Measurements from ENCODE around the gene UCN. TPM values are rescaled to one million over a fixed set of nuclear protein-coding genes. Genes with fewer than 3 reads are reported as not detected.

Gene UCN
- 0.77 and 1.5 TPM in 2 replicates for total RNA-seq (2021)
- long read RNA-seq = 0 reads

GRCh38 chr2:27308359-27308881, at the start of gene UCN:
Gene UCN (minus strand): TSS chr2:27308445. CDS start chr2:27307895, 550 bp downstream.
- Histone ChIP-seq H3K4ac (ENCODE audit: low read depth, low read length) (no peak within 1 kb of the TSS), H3K79me2 (ENCODE audit: insufficient read depth, low read length) (no peaks in the 10 kb centered on the region), H3K23me2 (ENCODE audit: insufficient read length, low read depth, low read length, poor library complexity, severe bottlenecking) (peaks cover 9% of the 10 kb centered on the region), H2BK5ac (ENCODE audit: insufficient read length, low read length) (no peak within 1 kb of the TSS), H4K8ac (replicated peaks; ENCODE audit: insufficient read length, low read depth, low read length) (no peak within 1 kb of the TSS), H2BK12ac (ENCODE audit: insufficient read length, low read depth, low read length) (no peak within 1 kb of the TSS), H3K14ac (ENCODE audit: insufficient read depth, low read length) (no peak within 1 kb of the TSS), H4K5ac (ENCODE audit: insufficient read length, low read depth, low read length) (no peak within 1 kb of the TSS), H3K56ac (ENCODE audit: insufficient read length, low read depth, low read length) (no peak within 1 kb of the TSS), H3K4me2 (ENCODE audit: insufficient read depth, insufficient read length, low read length) (peak within 1 kb of the TSS; percentile 34), H3K4me1 (ENCODE audit: insufficient read depth, low read length) (no peaks in the 10 kb centered on the region), H3K18ac (ENCODE audit: insufficient read length, low read depth, low read length) (no peak within 1 kb of the TSS), H2BK120ac (ENCODE audit: low read depth, low read length, poor library complexity, severe bottlenecking) (no peak within 1 kb of the TSS), H3K27ac (ENCODE audit: insufficient read length, low read depth, low read length) (no peak within 1 kb of the TSS), H3K23ac (ENCODE audit: insufficient read length, low read depth, low read length) (no peak within 1 kb of the TSS), H4K91ac (ENCODE audit: insufficient read length, low read depth, low read length) (no peak within 1 kb of the TSS), H3K9me3 (ENCODE audit: control insufficient read depth, low read depth, low read length) (no peaks in the 10 kb centered on the region), H2BK15ac (ENCODE audit: low read depth, low read length) (no peak within 1 kb of the TSS), H3K79me1 (ENCODE audit: insufficient read depth, low read depth, low read length, poor library complexity, severe bottlenecking) (no peaks in the 10 kb centered on the region), H3K9ac (ENCODE audit: extremely low read depth, insufficient read length, low read length) (no peak within 1 kb of the TSS), H2BK20ac (ENCODE audit: low read depth, low read length, poor library complexity, severe bottlenecking) (no peak within 1 kb of the TSS), H2AK5ac (ENCODE audit: insufficient read length, low read length) (no peak within 1 kb of the TSS), H3K27me3 (ENCODE audit: insufficient read depth, low read length) (peaks cover 21% of the 10 kb centered on the region), H2AFZ (ENCODE audit: low read length) (no peak within 1 kb of the TSS), H3T11ph (ENCODE audit: low read length) (no peak within 1 kb of the TSS), H4K20me1 (ENCODE audit: control insufficient read depth, insufficient read depth, insufficient read length) (no peaks in the 10 kb centered on the region)
- peak; percentile 82 for DNase-seq
- Mint-ChIP-seq H3K4me1 (peaks cover 3 to 5% of the 10 kb centered on the region in 2 experiments; a peak in 3 of 4 replicates), H3K27ac (no peak within 1 kb of the TSS; a peak in 1 of 7 replicates), H3K36me3 (ENCODE audit: insufficient read depth in 1 of 3, low read depth in 3 of 3) (peaks cover 9 to 12% (median 10%) of the 10 kb centered on the region in 3 experiments; a peak in 6 of 7 replicates), H3K27me3 (ENCODE audit: low read depth) (peaks cover 52% of the 10 kb centered on the region), H3K4me3 (peak within 1 kb of the TSS; percentile 36 to 64), H3K9me3 (no peaks in the 10 kb centered on the region)
- WGBS (ENCODE audit: extremely low coverage, insufficient read length, low lambda C conversion rate) = no CpG with 5 or more reads among the region's 25 CpGs
- no peak for TF ChIP-seq CTCF (conservative IDR thresholded peaks at IDR 0.05)

All from H9 (cell line).